ENCODE results near the gene ARMCX2. TPM values are rescaled to one million over a fixed set of nuclear protein-coding genes. Genes with fewer than 3 reads are reported as not detected.

The ARMCX2 gene
- 50.0 and 86.1 TPM in 2 replicates for total RNA-seq (ENCODE audit: low replicate concordance)
- long read RNA-seq, transcript ARMCX2-208 (6 exons, 758 nt) = minor isoform, 22 of 200 reads
- long read RNA-seq, transcript ARMCX2-211 (6 exons, 612 nt) = minor isoform, 14 of 200 reads
- long read RNA-seq, transcript ARMCX2-207 (6 exons, 821 nt) = minor isoform, 8 of 200 reads
- long read RNA-seq, transcript ARMCX2-203 (6 exons, 2,674 nt) = major isoform, 80 of 200 reads
- long read RNA-seq, partial matches to known transcripts = 11 of 200 reads
- long read RNA-seq, other reads (novel, unspliced or antisense) = 59 of 200 reads

DNA sequence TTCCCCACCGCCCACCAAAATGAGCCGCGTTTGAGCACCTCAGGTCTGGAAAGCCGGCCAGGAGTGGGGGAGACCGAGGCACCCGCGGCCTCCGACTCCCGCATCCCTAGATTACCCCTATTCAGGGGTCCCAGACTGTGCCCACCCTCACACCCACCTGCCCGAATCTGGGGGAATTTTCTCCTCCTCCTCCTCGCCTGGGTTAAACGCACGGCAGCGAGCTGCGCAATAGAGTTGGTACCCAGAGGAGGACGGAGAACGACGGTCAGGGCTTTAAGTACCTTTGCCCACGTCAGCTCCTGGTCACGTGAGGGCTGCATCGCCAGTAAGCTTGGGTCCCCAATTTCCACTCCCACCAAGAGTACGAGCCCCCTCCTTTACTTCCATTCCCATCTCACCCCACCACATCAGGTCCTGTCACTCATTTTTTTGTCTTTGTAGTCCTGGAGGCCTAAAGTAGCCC, at the start of gene ARMCX2:
TSS of gene ARMCX2 (minus strand) at position 250 of the 463 bp plus-strand sequence. CDS start 2,262 bp downstream, outside the sequence.
- H3K9me3 Mint-ChIP-seq = no peaks in the 10 kb centered on the region
- H3K27ac Mint-ChIP-seq = peak within 1 kb of the TSS; percentile 70
- H3K4me1 Mint-ChIP-seq (ENCODE audit: unreplicated experiment) = no peaks in the 10 kb centered on the region
- no peaks in the 10 kb centered on the region for H3K27me3 Mint-ChIP-seq
- no peaks in the 10 kb centered on the region for H3K36me3 Mint-ChIP-seq
- no peak for DNase-seq (ENCODE audit: extremely low spot score, unreplicated experiment)
- peak within 1 kb of the TSS; percentile 89 for H3K4me3 Mint-ChIP-seq
- TF ChIP-seq, protein P1, sequence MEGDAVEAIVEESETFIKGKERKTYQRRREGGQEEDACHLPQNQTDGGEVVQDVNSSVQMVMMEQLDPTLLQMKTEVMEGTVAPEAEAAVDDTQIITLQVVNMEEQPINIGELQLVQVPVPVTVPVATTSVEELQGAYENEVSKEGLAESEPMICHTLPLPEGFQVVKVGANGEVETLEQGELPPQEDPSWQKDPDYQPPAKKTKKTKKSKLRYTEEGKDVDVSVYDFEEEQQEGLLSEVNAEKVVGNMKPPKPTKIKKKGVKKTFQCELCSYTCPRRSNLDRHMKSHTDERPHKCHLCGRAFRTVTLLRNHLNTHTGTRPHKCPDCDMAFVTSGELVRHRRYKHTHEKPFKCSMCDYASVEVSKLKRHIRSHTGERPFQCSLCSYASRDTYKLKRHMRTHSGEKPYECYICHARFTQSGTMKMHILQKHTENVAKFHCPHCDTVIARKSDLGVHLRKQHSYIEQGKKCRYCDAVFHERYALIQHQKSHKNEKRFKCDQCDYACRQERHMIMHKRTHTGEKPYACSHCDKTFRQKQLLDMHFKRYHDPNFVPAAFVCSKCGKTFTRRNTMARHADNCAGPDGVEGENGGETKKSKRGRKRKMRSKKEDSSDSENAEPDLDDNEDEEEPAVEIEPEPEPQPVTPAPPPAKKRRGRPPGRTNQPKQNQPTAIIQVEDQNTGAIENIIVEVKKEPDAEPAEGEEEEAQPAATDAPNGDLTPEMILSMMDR (conservative IDR thresholded peaks at IDR 0.05) = no peak

DNA sequence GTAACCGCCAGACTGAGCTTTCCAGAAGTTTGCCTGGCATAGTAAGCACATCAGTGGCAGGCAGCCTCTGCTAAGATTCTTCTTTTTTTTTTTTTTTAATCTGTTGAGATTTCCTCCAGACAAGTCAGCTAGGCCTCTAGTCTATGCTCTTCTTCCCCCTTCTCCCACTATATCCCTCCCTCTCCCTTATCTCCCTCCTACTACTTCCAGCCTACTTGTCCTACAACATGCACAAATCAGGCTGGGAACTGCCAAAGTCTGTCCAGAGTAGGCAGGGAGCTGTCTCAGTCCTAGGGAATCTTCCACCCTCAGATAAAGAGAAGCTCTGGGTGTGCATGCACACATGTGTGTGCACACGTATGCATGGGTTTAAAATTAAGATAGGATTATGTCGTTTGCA, 49.7 kb upstream of the ARMCX2 start:
- Mint-ChIP-seq H3K4me3 (no peak overlapping the region), H3K27ac (no peak overlapping the region), H3K27me3 (no peaks in the 10 kb centered on the region), H3K9me3 (no peaks in the 10 kb centered on the region), H3K36me3 (no peaks in the 10 kb centered on the region), H3K4me1 (ENCODE audit: unreplicated experiment) (no peaks in the 10 kb centered on the region)
- TF ChIP-seq, protein P1 (conservative IDR thresholded peaks at IDR 0.05) = no peak
- DNase-seq (ENCODE audit: extremely low spot score, unreplicated experiment) = no peak

DNA sequence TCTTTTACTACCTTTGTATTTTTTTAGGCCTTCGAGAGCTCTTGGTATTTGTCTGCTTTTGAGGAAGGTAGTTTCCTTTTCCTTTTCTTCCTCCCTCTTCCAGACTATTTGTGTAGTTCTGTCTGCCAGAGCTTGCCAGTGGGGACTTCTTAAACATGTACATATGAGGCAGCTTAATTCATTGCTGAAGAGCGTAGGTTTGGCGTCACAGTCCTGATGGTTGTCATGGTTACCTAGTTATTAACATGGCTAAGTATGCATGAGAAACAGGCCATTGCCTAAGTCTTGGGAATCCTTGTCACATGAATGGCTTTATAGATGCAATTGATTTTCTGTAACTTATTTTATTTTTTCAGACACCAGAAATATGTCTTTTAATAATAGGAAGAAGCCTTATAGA, 48.5 kb upstream of the ARMCX2 start:
- Mint-ChIP-seq H3K4me3 (no peak overlapping the region), H3K36me3 (no peaks in the 10 kb centered on the region), H3K4me1 (ENCODE audit: unreplicated experiment) (no peaks in the 10 kb centered on the region), H3K27ac (no peak overlapping the region), H3K9me3 (no peaks in the 10 kb centered on the region), H3K27me3 (no peaks in the 10 kb centered on the region)
- no peak for DNase-seq (ENCODE audit: extremely low spot score, unreplicated experiment)
- TF ChIP-seq, protein P1 (conservative IDR thresholded peaks at IDR 0.05) = no peak

DNA sequence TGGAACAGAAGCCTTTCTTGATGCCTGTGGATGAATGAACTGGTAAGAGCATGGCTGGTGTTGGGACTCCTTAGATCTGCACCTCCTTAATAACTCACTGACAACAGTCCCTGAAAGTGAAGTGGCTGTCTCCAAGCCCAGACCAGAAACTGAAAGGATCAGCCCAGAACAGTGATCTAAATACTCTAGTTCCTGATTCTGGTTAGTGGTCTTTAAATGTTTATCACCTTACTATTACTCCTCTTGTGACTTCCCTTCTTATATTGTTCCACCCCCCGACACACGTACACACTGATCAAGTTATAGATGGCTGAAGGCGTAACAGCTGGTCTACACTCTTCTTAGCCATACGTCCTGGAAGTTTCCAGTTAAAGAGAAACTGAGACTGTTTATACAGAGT, 33.8 kb upstream of the ARMCX2 start:
- Mint-ChIP-seq H3K4me3 (no peak overlapping the region), H3K36me3 (no peaks in the 10 kb centered on the region), H3K9me3 (no peaks in the 10 kb centered on the region), H3K4me1 (ENCODE audit: unreplicated experiment) (no peaks in the 10 kb centered on the region), H3K27me3 (no peaks in the 10 kb centered on the region), H3K27ac (no peak overlapping the region)
- no peak for DNase-seq (ENCODE audit: extremely low spot score, unreplicated experiment)
- TF ChIP-seq, protein P1 (conservative IDR thresholded peaks at IDR 0.05) = no peak

DNA sequence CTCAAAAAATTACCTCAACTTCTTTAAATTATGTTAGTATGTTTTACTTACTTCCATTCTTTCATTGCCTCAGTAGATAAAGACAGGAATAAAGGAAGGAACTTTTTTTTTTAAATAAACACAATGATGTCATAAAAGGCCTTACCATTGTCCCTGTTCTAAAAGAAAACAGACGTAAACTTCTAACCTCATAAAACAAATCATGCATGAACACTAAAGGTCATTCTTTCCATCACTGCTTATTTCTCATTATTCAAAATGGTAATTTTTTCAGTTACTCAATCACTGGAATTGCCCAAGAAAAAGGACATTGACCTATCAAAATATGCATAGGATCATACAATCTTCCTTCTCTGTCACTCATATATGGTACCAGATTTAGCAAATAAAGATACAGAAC, 32.2 kb upstream of the ARMCX2 start:
- Mint-ChIP-seq H3K27ac (no peak overlapping the region), H3K4me1 (ENCODE audit: unreplicated experiment) (no peaks in the 10 kb centered on the region), H3K36me3 (no peaks in the 10 kb centered on the region), H3K9me3 (no peaks in the 10 kb centered on the region), H3K27me3 (no peaks in the 10 kb centered on the region), H3K4me3 (no peak overlapping the region)
- TF ChIP-seq, protein P1 (conservative IDR thresholded peaks at IDR 0.05) = no peak
- DNase-seq (ENCODE audit: extremely low spot score, unreplicated experiment) = no peak

All from type B pancreatic cell (in vitro differentiated cells).